ENCODE results near the gene METAP1D.

The METAP1D gene

GRCh38 chr2:172011812-172012575 is 12.2 kb downstream of the METAP1D start:
- Histone ChIP-seq H3K4me2 (ENCODE audit: low read length) (no peak overlapping the region), H3K27me3 (ENCODE audit: control insufficient read depth, insufficient read depth, low read length) (no peaks in the 10 kb centered on the region), H2AFZ (no peak overlapping the region), H3K4me1 (no peaks in the 10 kb centered on the region), H3K9ac (no peak overlapping the region), H3K36me3 (ENCODE audit: control insufficient read depth, insufficient read depth, low read length) (no peaks in the 10 kb centered on the region), H3K79me2 (no peaks in the 10 kb centered on the region), H3K27ac (no peak overlapping the region), H3K9me3 (ENCODE audit: control insufficient read depth, low read length) (no peaks in the 10 kb centered on the region), H3K4me3 (ENCODE audit: low read depth, low read length) (no peak overlapping the region)
- TF ChIP-seq CTCF (IDR thresholded peaks at IDR 0.05) = no peak

GRCh38 chr2:172012677-172013391 is 13.1 kb downstream of the METAP1D start:
- no peak overlapping the region for H3K4me2 ChIP-seq (ENCODE audit: low read length)
- H3K9ac ChIP-seq = no peak overlapping the region
- no peak overlapping the region for H3K4me3 ChIP-seq (ENCODE audit: low read depth, low read length)
- H3K27me3 ChIP-seq (ENCODE audit: control insufficient read depth, insufficient read depth, low read length) = no peaks in the 10 kb centered on the region
- H3K27ac ChIP-seq = no peak overlapping the region
- no peaks in the 10 kb centered on the region for H3K36me3 ChIP-seq (ENCODE audit: control insufficient read depth, insufficient read depth, low read length)
- no peak for TF ChIP-seq CTCF (IDR thresholded peaks at IDR 0.05)
- H3K79me2 ChIP-seq = no peaks in the 10 kb centered on the region
- H2AFZ ChIP-seq = no peak overlapping the region
- H3K4me1 ChIP-seq = no peaks in the 10 kb centered on the region
- H3K9me3 ChIP-seq (ENCODE audit: control insufficient read depth, low read length) = no peaks in the 10 kb centered on the region

GRCh38 chr2:172013396-172013795 is 13.6 kb downstream of the METAP1D start:
- Histone ChIP-seq H3K9ac (no peak overlapping the region), H3K4me1 (no peaks in the 10 kb centered on the region), H3K27ac (no peak overlapping the region), H2AFZ (no peak overlapping the region), H3K36me3 (ENCODE audit: control insufficient read depth, insufficient read depth, low read length) (no peaks in the 10 kb centered on the region), H3K79me2 (no peaks in the 10 kb centered on the region), H3K9me3 (ENCODE audit: control insufficient read depth, low read length) (no peaks in the 10 kb centered on the region), H3K4me2 (ENCODE audit: low read length) (no peak overlapping the region), H3K4me3 (ENCODE audit: low read depth, low read length) (no peak overlapping the region), H3K27me3 (ENCODE audit: control insufficient read depth, insufficient read depth, low read length) (no peaks in the 10 kb centered on the region)
- no peak for TF ChIP-seq CTCF (IDR thresholded peaks at IDR 0.05)

GRCh38 chr2:172021074-172021931 is 21.6 kb downstream of the METAP1D start:
- no peaks in the 10 kb centered on the region for H3K9me3 ChIP-seq (ENCODE audit: control insufficient read depth, low read length)
- no peak overlapping the region for H3K27ac ChIP-seq
- TF ChIP-seq CTCF (IDR thresholded peaks at IDR 0.05) = no peak
- no peaks in the 10 kb centered on the region for H3K79me2 ChIP-seq
- H3K4me2 ChIP-seq (ENCODE audit: low read length) = no peak overlapping the region
- no peak overlapping the region for H2AFZ ChIP-seq
- H3K4me3 ChIP-seq (ENCODE audit: low read depth, low read length) = no peak overlapping the region
- H3K36me3 ChIP-seq (ENCODE audit: control insufficient read depth, insufficient read depth, low read length) = no peaks in the 10 kb centered on the region
- H3K27me3 ChIP-seq (ENCODE audit: control insufficient read depth, insufficient read depth, low read length) = no peaks in the 10 kb centered on the region
- no peak overlapping the region for H3K9ac ChIP-seq
- peaks cover 6% of the 10 kb centered on the region for H3K4me1 ChIP-seq

All from parathyroid adenoma (tissue), 2 donors.